H9 (cell line): ENCODE data around the gene PCDHGA10. TPM values are rescaled to one million over a fixed set of nuclear protein-coding genes. Genes with fewer than 3 reads are reported as not detected.

ENCODE experiments used
- DNase-seq: peaks from one replicate; pipeline ENCODE4 v3.0.0-alpha.2; 2017
- H2AFZ ChIP-seq: one replicate; pipeline ENCODE4 v1.6.1; 2013; ENCODE audit warnings: mild to moderate bottlenecking, low read length, control low read depth, moderate library complexity
- H2AK5ac ChIP-seq: 2 replicates; pipeline ENCODE4 v1.6.1; 2013; ENCODE audit warnings: low read length, control low read depth, mixed read lengths; ENCODE audit not compliant: insufficient read length
- H2BK120ac ChIP-seq: one replicate; pipeline ENCODE4 v1.6.1; 2013; ENCODE audit warnings: low read depth, mild to moderate bottlenecking, low read length, control low read depth, inconsistent platforms; ENCODE audit not compliant: poor library complexity, severe bottlenecking
- H2BK12ac ChIP-seq: 2 replicates; pipeline ENCODE4 v1.6.1; 2013; ENCODE audit warnings: low read length, control low read depth, mixed read lengths, low read depth; ENCODE audit not compliant: insufficient read length
- H2BK15ac ChIP-seq: 2 replicates; pipeline ENCODE4 v1.6.1; 2013; ENCODE audit warnings: low read depth, low read length, control low read depth
- H2BK20ac ChIP-seq: one replicate; pipeline ENCODE4 v1.6.1; 2013; ENCODE audit warnings: low read depth, mild to moderate bottlenecking, low read length, control low read depth, inconsistent platforms; ENCODE audit not compliant: poor library complexity, severe bottlenecking
- H2BK5ac ChIP-seq: 2 replicates; pipeline ENCODE4 v1.6.1; 2013; ENCODE audit warnings: low read length, control low read depth, mixed read lengths; ENCODE audit not compliant: insufficient read length
- H3K14ac ChIP-seq: 2 replicates; pipeline ENCODE4 v1.6.1; 2013; ENCODE audit warnings: low read length, control low read depth; ENCODE audit not compliant: insufficient read depth
- H3K18ac ChIP-seq: 2 replicates; pipeline ENCODE4 v1.6.1; 2013; ENCODE audit warnings: low read depth, mild to moderate bottlenecking, mixed read lengths, low read length, control low read depth; ENCODE audit not compliant: insufficient read length
- H3K23ac ChIP-seq: 2 replicates; pipeline ENCODE4 v1.6.1; 2013; ENCODE audit warnings: low read length, control low read depth, mixed read lengths, low read depth; ENCODE audit not compliant: insufficient read length
- H3K23me2 ChIP-seq: 2 replicates; pipeline ENCODE4 v1.6.1; 2013; ENCODE audit warnings: low read depth, mild to moderate bottlenecking, mixed read lengths, low read length, control low read depth; ENCODE audit not compliant: insufficient read length, poor library complexity, severe bottlenecking
- H3K27ac ChIP-seq: 2 replicates; pipeline ENCODE4 v1.5.1; 2013; ENCODE audit warnings: low read length, control low read depth, mixed read lengths, low read depth; ENCODE audit not compliant: insufficient read length
- H3K27me3 ChIP-seq: 2 replicates; pipeline ENCODE4 v1.6.1; 2013; ENCODE audit warnings: low read length, control low read depth, inconsistent platforms; ENCODE audit not compliant: insufficient read depth
- H3K4ac ChIP-seq: 2 replicates; pipeline ENCODE4 v1.6.1; 2013; ENCODE audit warnings: low read depth, mild to moderate bottlenecking, control low read depth, inconsistent platforms, low read length, moderate library complexity
- H3K4me1 ChIP-seq: 2 replicates; pipeline ENCODE4 v1.6.1; 2013; ENCODE audit warnings: low read length, control low read depth, inconsistent platforms; ENCODE audit not compliant: insufficient read depth
- H3K4me2 ChIP-seq: 2 replicates; pipeline ENCODE4 v1.6.1; 2013; ENCODE audit warnings: low read length, control low read depth, mixed read lengths; ENCODE audit not compliant: insufficient read length, insufficient read depth
- H3K56ac ChIP-seq: 2 replicates; pipeline ENCODE4 v1.6.1; 2013; ENCODE audit warnings: low read depth, mild to moderate bottlenecking, mixed read lengths, low read length, control low read depth; ENCODE audit not compliant: insufficient read length
- H3K79me1 ChIP-seq: 2 replicates; pipeline ENCODE4 v1.6.1; 2013; ENCODE audit warnings: low read depth, mild to moderate bottlenecking, moderate library complexity, low read length, control low read depth, inconsistent platforms; ENCODE audit not compliant: insufficient read depth, poor library complexity, severe bottlenecking
- H3K79me2 ChIP-seq: 2 replicates; pipeline ENCODE4 v1.6.1; 2013; ENCODE audit warnings: low read length, control low read depth, inconsistent platforms; ENCODE audit not compliant: insufficient read depth
- H3K9ac ChIP-seq: 2 replicates; pipeline ENCODE4 v1.6.1; 2013; ENCODE audit warnings: low read length, control low read depth, mixed read lengths; ENCODE audit not compliant: insufficient read length; ENCODE audit errors: extremely low read depth
- H3K9me3 ChIP-seq: one replicate; pipeline ENCODE4 v1.6.1; 2013; ENCODE audit warnings: low read depth, low read length, inconsistent platforms; ENCODE audit not compliant: control insufficient read depth
- H3T11ph ChIP-seq: one replicate; pipeline ENCODE4 v1.6.1; 2013; ENCODE audit warnings: mild to moderate bottlenecking, low read length, control low read depth, inconsistent platforms
- H4K20me1 ChIP-seq: one replicate; pipeline ENCODE4 v1.6.1; 2013; ENCODE audit not compliant: control insufficient read depth, insufficient read length, insufficient read depth
- H4K5ac ChIP-seq: 2 replicates; pipeline ENCODE4 v1.6.1; 2013; ENCODE audit warnings: low read depth, mild to moderate bottlenecking, mixed read lengths, low read length, control low read depth; ENCODE audit not compliant: insufficient read length
- H4K8ac ChIP-seq: replicated peaks from 2 replicates; pipeline ENCODE4 v1.6.1; 2013; ENCODE audit warnings: low read length, control low read depth, mixed read lengths, low read depth; ENCODE audit not compliant: insufficient read length
- H4K91ac ChIP-seq: 2 replicates; pipeline ENCODE4 v1.6.1; 2013; ENCODE audit warnings: low read depth, mild to moderate bottlenecking, moderate library complexity, mixed read lengths, low read length, control low read depth; ENCODE audit not compliant: insufficient read length
- H3K27ac Mint-ChIP-seq, 3 experiments: 2 replicates in 2 of 3; 3 replicates in 1 of 3; pipeline ENCODE4 v1.8.0; 2020 to 2021; ENCODE audit warnings: mixed read lengths in 3 of 3, mild to moderate bottlenecking in 1 of 3, moderate library complexity in 1 of 3
- H3K27me3 Mint-ChIP-seq: 2 replicates; pipeline ENCODE4 v1.8.0; 2021; ENCODE audit warnings: low read depth, mild to moderate bottlenecking, moderate library complexity, mixed read lengths
- H3K36me3 Mint-ChIP-seq, 3 experiments: 2 replicates in 2 of 3; 3 replicates in 1 of 3; pipeline ENCODE4 v1.8.0; 2020 to 2021; ENCODE audit warnings: low read depth in 3 of 3, mixed read lengths in 3 of 3; ENCODE audit not compliant: insufficient read depth in 1 of 3
- H3K4me1 Mint-ChIP-seq, 2 experiments: 2 replicates each; pipeline ENCODE4 v1.8.0; 2020; ENCODE audit warnings: mixed read lengths in 2 of 2
- H3K4me3 Mint-ChIP-seq, 2 experiments: 2 replicates in 1 of 2; 3 replicates in 1 of 2; pipeline ENCODE4 v1.8.0; 2020 to 2021; ENCODE audit warnings: mild to moderate bottlenecking in 2 of 2, mixed read lengths in 2 of 2, moderate library complexity in 1 of 2
- H3K9me3 Mint-ChIP-seq, 2 experiments: 2 replicates in 1 of 2; 3 replicates in 1 of 2; pipeline ENCODE4 v1.8.0; 2020; ENCODE audit warnings: mild to moderate bottlenecking in 2 of 2, mixed read lengths in 2 of 2, moderate library complexity in 1 of 2
- CTCF ChIP-seq: fragments of 200-600 bp; sonication (generic); conservative IDR thresholded peaks from 3 replicates; pipeline ENCODE4 v1.8.0; 2021; ENCODE audit warnings: antibody characterized with exemption, mild to moderate bottlenecking
- WGBS: extraction: QIAGEN DNeasy Blood & Tissue Kit; methylation state at CpG from one replicate; pipeline ENCODE4 v1.1.7; 2013; ENCODE audit warnings: missing lambda C conversion rate, low lambda C conversion rate, mixed read lengths; ENCODE audit not compliant: insufficient read length; ENCODE audit errors: extremely low coverage; 5-methylcytosine and 5-hydroxymethylcytosine counted together
- total RNA-seq: library from RNA; stranded (reverse); gene quantifications from 2 replicates; pipeline ENCODE4 v1.2.1, GENCODE V29; 2021

PCDHGA10 gene
- total RNA-seq, 1 experiment from 2014 or later, result 15.1 TPM

GRCh38 chr5:141363952-141364660 lies 48.7 kb upstream of the PCDHGA10 start, which contains the start of gene PCDHGA5:
PCDHGA5 (plus strand) TSS chr5:141364162; CDS start chr5:141364331, 169 bp downstream.
- Histone ChIP-seq H3K9me3 (peaks cover 22% of the 10 kb centered on the region), H2AK5ac (no peak within 1 kb of the TSS), H2BK12ac (no peak within 1 kb of the TSS), H3T11ph (no peak within 1 kb of the TSS), H3K56ac (no peak within 1 kb of the TSS), H3K79me1 (no peaks in the 10 kb centered on the region), H4K5ac (no peak within 1 kb of the TSS), H4K8ac (no peak within 1 kb of the TSS), H4K91ac (no peak within 1 kb of the TSS), H4K20me1 (no peaks in the 10 kb centered on the region), H3K4ac (no peak within 1 kb of the TSS), H3K27ac (no peak within 1 kb of the TSS), H3K4me1 (no peaks in the 10 kb centered on the region), H2BK20ac (no peak within 1 kb of the TSS), H2BK15ac (no peak within 1 kb of the TSS), H2AFZ (no peak within 1 kb of the TSS), H2BK120ac (no peak within 1 kb of the TSS), H3K27me3 (no peaks in the 10 kb centered on the region), H3K79me2 (no peaks in the 10 kb centered on the region), H3K4me2 (no peak within 1 kb of the TSS), H3K14ac (no peak within 1 kb of the TSS), H3K23me2 (no peaks in the 10 kb centered on the region), H3K23ac (no peak within 1 kb of the TSS), H3K9ac (no peak within 1 kb of the TSS), H3K18ac (no peak within 1 kb of the TSS), H2BK5ac (no peak within 1 kb of the TSS)
- Mint-ChIP-seq H3K36me3 (peaks cover 46 to 65% (median 57%) of the 10 kb centered on the region in 3 experiments), H3K4me3 (no peak within 1 kb of the TSS), H3K9me3 (peaks cover 68 to 73% of the 10 kb centered on the region in 2 experiments), H3K27ac (no peak within 1 kb of the TSS), H3K4me1 (peaks cover 7 to 15% of the 10 kb centered on the region in 2 experiments; a peak in 3 of 4 replicates), H3K27me3 (peaks cover 7% of the 10 kb centered on the region)
- no peak for DNase-seq
- TF ChIP-seq CTCF, result no peak
- no CpG with 5 or more reads among the region's 34 CpGs for WGBS
